Sigmoid colon (tissue), 7 donors: ENCODE results near the gene NGRN. TPM values are rescaled to one million over a fixed set of nuclear protein-coding genes. Genes with fewer than 3 reads are reported as not detected.

Source experiments
- DNase-seq: peaks from one replicate; pipeline ENCODE4 v3.0.0-alpha.2; 2019
- H3K27ac ChIP-seq, 4 donors: fragments of 200-600 bp; sonication (generic); one replicate each; pipeline ENCODE4 v1.5.1; 2016 to 2019; ENCODE audit warnings: mild to moderate bottlenecking in 1 of 4
- H3K27me3 ChIP-seq, 3 donors: fragments of 200-600 bp; sonication (generic); one replicate each; pipeline ENCODE4 v1.5.1; 2019; ENCODE audit warnings: mild to moderate bottlenecking in 1 of 3
- H3K36me3 ChIP-seq, 4 donors: fragments of 200-600 bp; sonication (generic); one replicate each; pipeline ENCODE4 v1.5.1; 2016 to 2019
- H3K4me1 ChIP-seq, 4 donors: fragments of 200-600 bp; sonication (generic); one replicate each; pipeline ENCODE4 v1.5.1; 2017 to 2019
- H3K4me3 ChIP-seq, 4 donors: fragments of 200-600 bp; sonication (generic); one replicate each; pipeline ENCODE4 v1.5.1; 2017 to 2019; ENCODE audit warnings: mild to moderate bottlenecking in 2 of 4, moderate library complexity in 1 of 4
- H3K9me3 ChIP-seq, 4 donors: fragments of 200-600 bp in 3 of 4; sonication (generic) in 3 of 4; one replicate each; pipeline versions ENCODE4 v1.5.1 to v1.6.1; 2013 to 2019
- EP300 ChIP-seq, 4 donors: sonication (generic); formaldehyde crosslinking; IDR thresholded peaks; one replicate each; pipeline ENCODE4 v1.6.1; 2017; ENCODE audit warnings: antibody characterized with exemption in 4 of 4
- POLR2A ChIP-seq, 2 donors: fragments of 450-650 bp; IDR thresholded peaks; one replicate each; pipeline ENCODE4 v1.6.1; 2016; ENCODE audit warnings: antibody characterized with exemption in 2 of 2, mild to moderate bottlenecking in 2 of 2, moderate library complexity in 2 of 2
- POLR2AphosphoS5 ChIP-seq, 4 donors: sonication (generic); formaldehyde crosslinking; IDR thresholded peaks; one replicate each; pipeline ENCODE4 v1.6.1; 2017; ENCODE audit warnings: antibody characterized with exemption in 4 of 4
- whole genome bisulfite sequencing, 2 donors: extraction: QIAGEN DNeasy Blood & Tissue Kit; methylation state at CpG; one replicate each; pipeline ENCODE4 v1.1.7; 2013; 5-methylcytosine and 5-hydroxymethylcytosine counted together
- intact Hi-C: fragments of 100-400 bp; cut with DNase I; formaldehyde crosslinking; loops from one replicate; pipeline ENCODE4 v1.15.1; 2023
- polyA plus RNA-seq, 3 donors: library from polyadenylated mRNA; stranded (reverse); fragments of 200-250 nt; gene quantifications; one replicate each; pipeline ENCODE4 v1.2.3, GENCODE V29; 2013
- total RNA-seq, 4 donors: library from RNA; depleted of rRNA; stranded (reverse); fragments of >200 nt; gene quantifications; one replicate each; pipeline ENCODE4 v1.1.0, GENCODE V29; 2016
- TF ChIP-seq, protein P1 (sequence below), 4 experiments: fragments of 450-650 bp in 3 of 4; fragments of 200-600 bp in 1 of 4; IDR thresholded peaks; one replicate each; pipeline ENCODE4 v1.5.1; 2016 to 2019; ENCODE audit warnings: antibody characterized with exemption in 4 of 4, mild to moderate bottlenecking in 3 of 4, moderate library complexity in 2 of 4
- donor health status: healthy with polysubstance abuse.
- donor health status: Bipolar disorder and iron deficiency.
- donor health status: healthy.

The NGRN gene
- total and polyA plus RNA-seq, 7 donors: 43.2 to 139 (median 81.2) TPM

DNA sequence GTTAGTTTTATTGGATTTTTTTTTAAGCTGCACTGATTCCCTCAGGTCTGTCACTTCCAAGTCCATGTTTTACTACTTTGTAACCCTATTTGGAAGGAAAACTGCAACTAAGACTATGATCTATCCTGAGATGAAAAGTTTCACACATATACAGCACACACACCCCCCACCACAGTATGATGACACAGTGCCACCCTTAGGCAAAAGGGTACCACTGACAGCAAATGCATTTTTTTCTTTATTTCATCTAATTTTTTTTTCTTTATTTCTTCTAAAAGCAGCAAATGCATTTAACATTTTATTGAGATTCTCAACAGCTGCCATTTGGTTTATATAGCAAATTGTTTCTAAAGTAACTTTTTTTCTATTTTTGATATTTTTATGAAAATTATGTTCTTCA lies 21.2 kb downstream of the NGRN start:
- no peaks in the 10 kb centered on the region for H3K36me3 ChIP-seq
- no peak overlapping the region for H3K27ac ChIP-seq
- TF ChIP-seq, protein P1, sequence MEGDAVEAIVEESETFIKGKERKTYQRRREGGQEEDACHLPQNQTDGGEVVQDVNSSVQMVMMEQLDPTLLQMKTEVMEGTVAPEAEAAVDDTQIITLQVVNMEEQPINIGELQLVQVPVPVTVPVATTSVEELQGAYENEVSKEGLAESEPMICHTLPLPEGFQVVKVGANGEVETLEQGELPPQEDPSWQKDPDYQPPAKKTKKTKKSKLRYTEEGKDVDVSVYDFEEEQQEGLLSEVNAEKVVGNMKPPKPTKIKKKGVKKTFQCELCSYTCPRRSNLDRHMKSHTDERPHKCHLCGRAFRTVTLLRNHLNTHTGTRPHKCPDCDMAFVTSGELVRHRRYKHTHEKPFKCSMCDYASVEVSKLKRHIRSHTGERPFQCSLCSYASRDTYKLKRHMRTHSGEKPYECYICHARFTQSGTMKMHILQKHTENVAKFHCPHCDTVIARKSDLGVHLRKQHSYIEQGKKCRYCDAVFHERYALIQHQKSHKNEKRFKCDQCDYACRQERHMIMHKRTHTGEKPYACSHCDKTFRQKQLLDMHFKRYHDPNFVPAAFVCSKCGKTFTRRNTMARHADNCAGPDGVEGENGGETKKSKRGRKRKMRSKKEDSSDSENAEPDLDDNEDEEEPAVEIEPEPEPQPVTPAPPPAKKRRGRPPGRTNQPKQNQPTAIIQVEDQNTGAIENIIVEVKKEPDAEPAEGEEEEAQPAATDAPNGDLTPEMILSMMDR (IDR thresholded peaks at IDR 0.05): peak in 2 of 4 experiments; percentile 16 to 20
- no peak for TF ChIP-seq POLR2A (IDR thresholded peaks at IDR 0.05)
- no peaks in the 10 kb centered on the region for H3K27me3 ChIP-seq
- H3K9me3 ChIP-seq: no peaks in the 10 kb centered on the region
- H3K4me1 ChIP-seq: peaks cover 0 to 6% (median 2%) of the 10 kb centered on the region in 4 donors
- H3K4me3 ChIP-seq: no peak overlapping the region
- DNase-seq: no peak
- intact Hi-C loops: no loop called here

DNA sequence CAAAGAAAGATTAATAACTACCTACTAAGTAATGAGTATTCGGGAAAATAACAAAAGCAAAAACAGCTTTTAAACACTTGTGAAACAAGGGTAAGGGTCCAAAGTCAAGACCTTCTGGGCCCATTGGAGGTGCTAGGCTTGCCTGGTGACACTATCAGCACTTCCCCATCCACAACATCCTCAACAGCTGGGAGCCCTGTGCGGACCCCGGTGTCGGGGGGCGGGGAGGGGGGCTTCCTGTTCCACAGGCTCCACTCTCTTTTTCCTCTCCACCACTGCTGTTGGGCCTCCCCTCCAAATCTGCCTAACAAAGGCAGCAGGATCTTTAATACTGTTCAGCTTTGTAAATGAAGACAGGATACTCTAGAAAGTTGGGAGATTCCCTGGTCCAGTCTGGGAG lies 21.6 kb downstream of the NGRN start:
- Histone ChIP-seq H3K27ac (peak overlapping the region in 1 of 4 donors; percentile 14), H3K4me1 (peaks cover 0 to 6% (median 2%) of the 10 kb centered on the region in 4 donors), H3K36me3 (no peaks in the 10 kb centered on the region), H3K27me3 (no peaks in the 10 kb centered on the region), H3K9me3 (no peaks in the 10 kb centered on the region), H3K4me3 (peak overlapping the region in 1 of 4 donors; percentile 7)
- no peak for DNase-seq
- intact Hi-C loops: no loop called here
- TF ChIP-seq POLR2A (IDR thresholded peaks at IDR 0.05): no peak
- TF ChIP-seq POLR2AphosphoS5 (IDR thresholded peaks at IDR 0.05): no peak
- TF ChIP-seq, protein P1 (IDR thresholded peaks at IDR 0.05): no peak
- TF ChIP-seq EP300 (IDR thresholded peaks at IDR 0.05): no peak
- WGBS, 2 donors: 45 to 82% methylated on average over 5 of the region's 5 CpGs

- 87 to 93% methylated on average over 6 of the region's 6 CpGs for WGBS, 2 donors
- Histone ChIP-seq H3K27me3 (no peaks in the 10 kb centered on the region), H3K36me3 (no peaks in the 10 kb centered on the region), H3K4me3 (no peak overlapping the region), H3K27ac (no peak overlapping the region), H3K9me3 (no peaks in the 10 kb centered on the region), H3K4me1 (peaks cover 0 to 6% (median 2%) of the 10 kb centered on the region in 4 donors)
- TF ChIP-seq, protein P1 (IDR thresholded peaks at IDR 0.05): no peak
- TF ChIP-seq POLR2A (IDR thresholded peaks at IDR 0.05) (no peak), POLR2AphosphoS5 (IDR thresholded peaks at IDR 0.05) (no peak), EP300 (IDR thresholded peaks at IDR 0.05) (no peak)
- intact Hi-C loops: no loop called here
- no peak for DNase-seq
These were observed 22.5 kb downstream of the NGRN start for GRCh38 chr15:90287946-90288345.

GRCh38 chr15:90291679-90292356 lies 26.3 kb downstream of the NGRN start:
- Histone ChIP-seq H3K36me3 (no peaks in the 10 kb centered on the region), H3K27me3 (no peaks in the 10 kb centered on the region), H3K27ac (no peak overlapping the region), H3K4me3 (no peak overlapping the region), H3K4me1 (peaks cover 0 to 13% (median 9%) of the 10 kb centered on the region in 4 donors), H3K9me3 (no peaks in the 10 kb centered on the region)
- 47 to 80% methylated on average over 16 of the region's 16 CpGs for whole genome bisulfite sequencing, 2 donors
- no peak for DNase-seq
- intact Hi-C loops: no loop called here
- TF ChIP-seq EP300 (IDR thresholded peaks at IDR 0.05) (no peak), POLR2AphosphoS5 (IDR thresholded peaks at IDR 0.05) (no peak), POLR2A (IDR thresholded peaks at IDR 0.05) (no peak)
- TF ChIP-seq, protein P1 (IDR thresholded peaks at IDR 0.05): no peak
